GM21423 (cell line): ENCODE results near the gene SUN2.

Source experiments
- ATAC-seq: cut with Tn5 transposase; IDR thresholded peaks from one replicate; pipeline ENCODE4 v1.9.1; 2021; ENCODE audit warnings: mild to moderate bottlenecking, moderate library complexity; ENCODE audit not compliant: unreplicated experiment

SUN2 gene

GRCh38 chr22:38735465-38736256 is 20.1 kb downstream of the SUN2 start:
- no peak for ATAC-seq

DNA sequence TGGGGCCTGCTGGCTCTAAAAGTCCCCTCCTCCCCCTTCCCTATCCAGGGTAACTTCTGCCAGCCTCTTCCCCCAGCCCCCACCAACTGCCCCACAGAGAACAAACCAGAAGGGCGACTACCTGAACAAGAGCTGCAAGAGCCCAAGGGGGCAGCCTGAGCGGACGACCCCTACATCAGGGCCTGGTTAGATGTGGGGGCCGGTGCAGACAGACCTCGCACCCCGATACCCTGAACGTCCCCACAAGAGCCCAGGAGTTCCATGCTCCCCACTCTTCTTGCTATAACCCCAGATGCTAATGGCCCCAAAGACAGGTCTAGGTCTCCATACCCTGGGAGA is 20.7 kb downstream of the SUN2 start:
- ATAC-seq: no peak

- no peak for ATAC-seq
Measured at GRCh38 chr22:38734421-38735100, 21.2 kb downstream of the SUN2 start.

- ATAC-seq: no peak
Measured at GRCh38 chr22:38733724-38734381, 21.9 kb downstream of the SUN2 start.

GRCh38 chr22:38733329-38733723 is 22.5 kb downstream of the SUN2 start:
- no peak for ATAC-seq

GRCh38 chr22:38732251-38732815 is 23.5 kb downstream of the SUN2 start:
- ATAC-seq: no peak

GRCh38 chr22:38731703-38732161 is 24.1 kb downstream of the SUN2 start:
- no peak for ATAC-seq

DNA sequence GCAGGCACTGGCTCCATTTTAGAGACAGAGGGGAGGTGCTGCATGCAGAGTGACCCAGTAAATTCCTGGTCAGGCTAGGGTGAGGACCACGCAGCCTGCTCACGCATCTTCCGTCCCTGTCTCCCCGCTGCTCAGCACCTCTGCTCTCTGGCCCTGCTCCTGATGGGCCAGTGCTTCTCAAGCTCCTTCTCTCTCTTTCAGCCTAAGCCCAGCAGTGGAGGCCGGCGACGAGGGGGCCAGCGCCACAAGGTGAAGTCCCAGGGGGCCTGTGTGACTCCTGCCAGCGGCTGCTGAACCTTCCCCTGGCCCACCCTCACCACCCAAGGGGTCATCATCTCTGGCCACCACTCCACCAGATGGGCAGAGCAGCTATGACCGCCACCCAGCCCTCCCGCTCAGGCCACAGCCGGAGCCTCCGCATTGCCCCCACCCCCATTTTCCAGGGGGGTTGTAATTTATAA is 25.4 kb downstream of the SUN2 start:
- ATAC-seq: no peak

- ATAC-seq: no peak
Measured at GRCh38 chr22:38729946-38730345, 25.9 kb downstream of the SUN2 start.

DNA sequence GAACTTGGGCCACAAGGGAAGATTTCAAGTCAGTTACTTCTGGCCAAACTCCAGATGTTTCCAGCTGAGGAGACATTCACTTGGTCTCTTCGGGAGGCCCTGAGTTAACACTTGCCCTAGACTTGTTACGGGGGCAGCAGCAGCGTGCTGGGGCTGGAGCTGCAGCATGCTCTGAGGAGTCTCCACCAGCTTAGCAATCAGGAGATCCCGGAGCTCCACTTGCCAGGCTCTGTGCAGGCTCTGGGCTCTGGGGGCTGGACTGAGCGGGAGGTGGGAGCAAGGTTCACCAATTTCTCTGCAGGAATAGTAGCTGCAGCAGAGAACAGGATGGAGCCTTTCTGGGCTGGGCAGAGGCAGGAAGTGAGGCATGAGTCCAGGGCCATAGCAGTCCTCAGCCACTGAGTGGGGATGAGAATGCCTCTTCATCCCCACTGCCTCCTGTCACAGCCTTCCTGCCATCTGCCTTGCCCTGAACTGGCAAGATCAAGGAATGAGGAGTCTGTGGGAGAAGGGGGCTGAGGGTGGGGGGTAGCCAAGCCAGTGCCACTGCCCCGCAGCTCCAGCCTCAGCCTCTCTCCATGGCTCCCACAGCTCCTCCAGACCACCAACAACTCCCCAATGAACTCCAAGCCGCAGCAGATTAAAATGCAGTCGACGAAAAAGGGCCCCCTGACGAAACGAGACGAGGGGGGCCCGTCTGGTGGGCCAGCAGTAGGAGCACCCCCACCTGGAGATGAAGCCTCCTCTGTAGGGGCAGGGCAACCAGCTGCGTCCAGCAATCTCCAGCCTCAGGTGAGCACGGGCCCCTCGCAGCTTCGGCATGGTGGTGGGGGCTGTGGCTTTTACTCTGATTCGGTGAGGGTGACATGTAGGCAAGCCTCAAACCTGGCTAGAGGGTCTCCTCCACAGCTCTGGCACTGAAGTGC is 26.7 kb downstream of the SUN2 start:
- no peak for ATAC-seq

DNA sequence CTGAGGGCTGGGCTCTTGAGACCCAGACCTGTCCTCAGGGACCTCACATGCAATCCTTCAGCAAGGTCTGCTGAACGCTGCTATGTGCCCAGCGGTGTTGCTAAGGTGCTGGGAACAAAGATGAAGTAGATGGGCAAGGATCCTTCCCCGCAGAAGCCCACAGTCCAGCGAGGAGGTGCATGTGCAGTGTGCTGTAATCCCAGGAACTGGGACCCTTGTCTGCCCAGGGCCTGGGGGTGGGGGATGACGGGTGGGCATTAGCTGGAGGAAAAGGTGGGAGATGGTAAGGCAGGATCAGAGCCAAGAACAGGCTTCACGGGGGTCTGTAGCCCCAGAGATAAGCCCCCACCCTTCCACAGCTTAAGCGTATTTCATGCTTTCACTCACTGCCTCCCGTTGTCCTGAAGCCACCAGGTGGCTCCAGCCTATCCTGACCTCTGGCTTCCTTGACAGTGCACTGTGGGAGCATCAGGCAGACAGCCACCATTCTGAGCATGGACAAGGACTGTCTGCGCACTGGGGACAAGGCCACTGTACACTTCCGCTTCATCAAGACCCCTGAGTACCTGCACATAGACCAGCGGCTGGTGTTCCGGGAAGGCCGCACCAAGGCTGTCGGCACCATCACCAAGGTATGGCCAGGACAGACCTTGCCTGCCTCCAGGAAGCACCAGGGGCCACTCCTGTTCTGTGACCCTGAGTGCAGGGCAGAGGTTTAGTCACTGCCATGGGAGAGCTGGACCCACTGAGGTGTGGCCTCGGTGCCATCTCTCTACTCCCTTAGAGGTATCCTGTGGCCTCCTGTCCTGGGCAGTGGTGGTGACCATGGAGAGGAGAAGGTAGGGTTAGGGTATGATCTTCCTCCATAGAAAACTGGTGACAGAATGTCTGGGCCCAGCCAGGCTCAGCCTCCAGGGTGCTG is 28.0 kb downstream of the SUN2 start:
- ATAC-seq: no peak

GRCh38 chr22:38727123-38727522 is 28.7 kb downstream of the SUN2 start:
- no peak for ATAC-seq

GRCh38 chr22:38725900-38726655 is 29.7 kb downstream of the SUN2 start:
- no peak for ATAC-seq

- ATAC-seq: no peak
Measured at GRCh38 chr22:38724926-38725571, 30.7 kb downstream of the SUN2 start.

DNA sequence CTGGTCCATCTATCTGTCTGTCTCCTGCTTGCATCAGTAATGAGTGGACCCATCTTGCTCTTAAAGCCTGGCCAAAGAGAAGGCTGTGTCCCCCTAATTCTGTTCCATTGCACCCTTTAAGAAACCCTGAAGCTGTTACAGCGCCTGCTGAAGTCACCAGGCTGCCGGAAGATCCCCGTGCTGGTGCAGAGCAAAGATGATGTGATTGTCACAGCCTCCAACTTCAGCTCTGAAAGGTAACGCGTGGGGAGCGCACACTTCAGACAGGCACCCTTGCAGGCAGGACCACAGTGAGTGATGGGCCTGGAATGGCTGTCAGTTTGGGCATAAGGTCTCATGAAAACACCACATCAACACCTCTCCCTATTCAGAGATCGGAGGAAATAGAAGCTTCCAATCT is 31.6 kb downstream of the SUN2 start:
- ATAC-seq: no peak

- no peak for ATAC-seq
Measured at GRCh38 chr22:38721551-38721950, 34.2 kb downstream of the SUN2 start.

DNA sequence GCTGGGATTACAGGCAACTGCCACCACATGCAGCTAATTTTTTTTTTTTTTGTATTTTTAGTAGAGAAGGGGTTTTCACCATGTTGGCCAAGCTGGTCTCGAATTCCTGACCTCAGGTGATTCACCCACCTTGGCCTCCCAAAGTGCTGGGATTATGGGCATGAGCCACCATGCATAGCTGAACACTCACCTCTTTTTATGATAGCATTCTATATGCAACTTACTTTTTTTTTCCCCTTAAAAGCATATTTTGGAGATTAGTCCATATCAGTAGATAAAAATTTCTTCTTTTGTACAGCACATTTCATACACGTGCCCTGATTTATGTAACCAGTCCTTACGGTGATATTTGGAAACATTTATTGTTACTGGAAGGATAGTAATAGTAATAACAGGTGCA is 35.4 kb downstream of the SUN2 start:
- no peak for ATAC-seq

GRCh38 chr22:38719196-38719595 is 36.6 kb downstream of the SUN2 start:
- no peak for ATAC-seq
